HG02571 (cell line): ENCODE data around the gene GFOD1.

Experiments used
- ATAC-seq: cut with Tn5 transposase; IDR thresholded peaks from one replicate; pipeline ENCODE4 v1.9.1; 2021; ENCODE audit warnings: mild to moderate bottlenecking, moderate library complexity; ENCODE audit not compliant: unreplicated experiment

The GFOD1 gene, protein sequence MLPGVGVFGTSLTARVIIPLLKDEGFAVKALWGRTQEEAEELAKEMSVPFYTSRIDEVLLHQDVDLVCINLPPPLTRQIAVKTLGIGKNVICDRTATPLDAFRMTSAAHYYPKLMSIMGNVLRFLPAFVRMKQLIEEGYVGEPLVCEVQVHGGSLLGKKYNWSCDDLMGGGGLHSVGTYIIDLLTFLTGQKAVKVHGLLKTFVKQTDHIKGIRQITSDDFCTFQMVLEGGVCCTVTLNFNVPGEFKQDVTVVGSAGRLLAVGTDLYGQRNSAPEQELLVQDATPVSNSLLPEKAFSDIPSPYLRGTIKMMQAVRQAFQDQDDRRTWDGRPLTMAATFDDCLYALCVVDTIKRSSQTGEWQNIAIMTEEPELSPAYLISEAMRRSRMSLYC

DNA sequence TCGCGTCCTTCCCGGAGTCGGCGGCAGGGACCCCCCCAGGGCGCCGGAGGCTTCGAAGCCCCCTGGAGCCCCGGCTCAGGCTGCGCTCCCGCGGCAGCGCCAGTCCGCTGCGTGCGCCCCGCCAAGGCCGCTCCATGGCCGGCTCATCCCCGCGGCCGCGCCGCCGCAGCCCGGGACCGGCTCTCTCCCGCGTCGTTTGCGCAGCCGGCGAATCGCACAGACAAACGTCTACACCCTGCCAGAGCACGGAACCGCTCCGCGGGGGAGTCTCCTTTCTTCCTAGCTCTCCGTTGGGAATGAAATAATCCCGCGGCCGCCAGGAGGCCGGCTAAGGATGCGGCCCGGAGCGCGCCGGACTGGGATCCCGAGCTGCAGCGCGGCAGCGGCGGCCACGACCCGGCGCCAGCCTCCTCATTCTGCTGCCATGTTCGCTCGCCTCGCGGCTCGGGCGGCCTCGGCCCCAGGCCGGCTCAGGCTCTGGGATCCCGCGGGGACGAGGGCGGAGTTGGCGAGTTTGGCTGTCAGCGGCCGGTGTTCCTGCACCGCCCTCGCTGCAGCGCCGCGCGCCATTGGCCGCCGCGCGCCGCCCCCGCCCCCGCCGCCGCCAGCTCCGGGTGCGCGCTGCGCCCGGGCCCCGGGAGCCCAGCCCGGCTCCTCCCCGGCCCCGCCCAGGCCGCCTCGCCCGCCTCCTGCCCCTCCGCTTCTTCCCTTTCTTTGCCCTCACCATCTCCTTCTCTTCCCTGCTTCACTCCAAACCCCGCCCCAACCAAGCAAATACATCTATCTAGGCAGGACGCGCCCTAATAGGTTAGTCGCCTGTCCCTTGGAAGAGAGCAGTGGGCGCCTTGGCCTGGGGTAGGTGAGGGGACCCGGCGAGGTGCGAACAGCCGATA is at the start of gene GFOD1:
TSS of gene GFOD1 (minus strand) at position 479 of the 893 bp plus-strand sequence. CDS start 710 bp downstream, outside the sequence.
- peak; percentile 80 for ATAC-seq

DNA sequence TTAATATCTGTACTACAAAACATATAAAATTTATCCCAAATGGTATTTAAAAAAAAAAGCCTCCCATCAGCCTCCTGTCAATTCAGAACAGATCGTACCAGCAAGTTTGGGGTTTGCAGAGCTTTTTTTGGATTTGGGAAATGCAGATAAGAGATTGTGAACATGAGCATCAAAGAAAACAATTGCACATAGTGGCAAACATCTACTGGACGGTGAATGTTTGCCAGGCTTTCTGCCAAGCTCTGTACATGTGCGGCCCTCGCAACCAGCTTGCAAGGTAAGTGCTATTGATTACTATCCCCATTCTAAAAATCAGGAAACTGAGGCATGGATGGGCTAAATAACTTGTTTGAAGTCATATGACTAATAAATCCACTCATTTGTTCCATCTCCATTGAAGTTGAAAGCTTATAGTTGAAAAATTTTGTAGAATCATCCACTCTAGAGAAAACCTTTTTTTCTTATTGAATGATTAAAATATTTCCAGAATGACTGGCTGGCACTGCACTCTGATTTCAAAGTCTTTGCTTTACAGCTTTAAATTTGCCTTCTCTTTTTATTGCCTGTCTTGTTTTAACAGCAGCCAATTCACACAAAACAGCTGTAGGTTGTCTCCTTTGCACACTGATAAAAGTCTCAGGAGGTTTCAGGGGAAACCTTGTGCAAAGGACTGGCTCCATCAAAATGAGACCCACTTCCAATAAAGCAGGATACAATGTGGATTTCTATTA is 49.6 kb upstream of the GFOD1 start:
- no peak for ATAC-seq

DNA sequence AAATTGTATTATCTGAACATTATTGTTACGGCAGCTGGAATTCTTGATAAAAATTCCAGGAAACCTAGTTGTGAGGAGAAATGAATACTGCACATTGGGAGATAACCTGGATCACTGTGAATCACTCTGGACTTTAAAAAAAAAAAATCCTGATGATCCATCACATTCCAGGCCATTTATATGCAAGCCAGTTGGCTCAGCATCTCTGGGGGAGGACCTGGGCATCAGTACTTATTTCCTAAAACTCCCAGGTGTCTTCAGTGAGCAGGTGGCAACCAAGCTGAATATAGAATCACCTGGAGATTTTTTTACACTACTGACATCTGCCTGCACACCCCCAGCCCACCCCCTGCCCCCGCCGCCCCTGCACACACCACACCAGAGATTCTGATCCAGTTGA is 47.9 kb upstream of the GFOD1 start:
- ATAC-seq = no peak

DNA sequence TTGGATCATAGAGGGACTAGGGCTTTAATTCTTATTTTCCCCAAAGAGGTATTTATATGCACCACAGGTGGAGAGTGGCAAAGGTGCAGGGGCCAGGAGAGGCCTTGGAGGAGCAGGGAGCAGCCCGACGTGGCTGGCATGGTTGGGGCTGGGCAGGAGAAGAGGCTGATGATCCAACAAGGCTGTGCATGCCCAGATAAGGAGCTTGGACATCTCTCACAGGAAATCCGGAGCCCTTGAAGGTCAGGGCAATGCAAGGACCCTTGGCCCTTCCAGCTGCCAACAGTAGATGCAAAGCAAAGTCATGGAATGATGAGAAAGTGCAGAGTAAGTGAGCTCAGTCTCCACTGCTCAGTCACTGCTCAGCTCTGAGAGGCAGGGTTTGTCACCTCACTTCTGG is 47.1 kb upstream of the GFOD1 start:
- no peak for ATAC-seq

DNA sequence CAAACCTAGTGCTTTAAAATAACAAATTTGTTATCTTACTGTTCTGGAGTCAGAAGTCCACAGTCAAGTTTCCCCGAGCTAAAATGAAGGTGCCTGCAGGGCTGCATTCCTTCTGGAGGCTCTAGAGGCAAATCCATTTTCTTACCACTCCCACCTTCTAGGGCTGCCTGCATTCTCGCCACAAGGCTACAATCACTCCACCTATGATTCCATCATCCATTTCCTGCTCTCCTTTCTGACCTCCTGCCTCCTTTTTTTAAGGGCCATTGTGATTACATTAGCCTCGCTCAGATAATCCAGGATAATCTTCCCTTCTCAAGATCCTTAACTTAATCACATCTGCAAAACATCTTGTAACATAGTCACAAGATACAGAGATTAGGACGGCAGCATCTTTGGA is 44.6 kb upstream of the GFOD1 start:
- no peak for ATAC-seq

DNA sequence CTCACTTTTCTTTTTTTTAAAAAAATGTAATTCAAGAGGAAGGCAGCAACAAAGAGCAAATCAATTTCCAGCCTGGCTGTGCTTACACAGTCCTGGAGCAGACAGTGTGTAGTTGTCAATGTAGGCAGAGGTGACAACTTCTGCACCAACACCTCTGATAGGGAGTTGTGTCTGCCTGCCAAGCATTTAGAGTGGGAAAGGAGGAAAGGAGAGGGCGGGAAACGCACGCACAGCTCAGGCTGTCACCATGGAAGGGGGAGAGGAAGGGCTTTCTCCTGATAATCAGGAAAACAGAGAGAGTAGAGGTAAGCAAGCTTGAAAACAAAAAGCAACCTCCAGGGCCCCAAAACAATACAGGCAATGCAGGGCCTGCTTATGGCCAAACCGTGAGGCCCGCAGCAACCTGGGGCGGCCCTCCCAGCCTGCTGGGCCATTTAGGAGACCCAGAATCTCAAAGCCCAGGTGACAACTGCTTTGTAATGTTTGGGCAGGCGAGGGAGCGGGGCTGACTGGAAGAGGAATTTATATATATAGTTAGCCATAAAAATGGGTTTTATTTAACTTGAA is 41.5 kb upstream of the GFOD1 start:
- ATAC-seq = no peak

DNA sequence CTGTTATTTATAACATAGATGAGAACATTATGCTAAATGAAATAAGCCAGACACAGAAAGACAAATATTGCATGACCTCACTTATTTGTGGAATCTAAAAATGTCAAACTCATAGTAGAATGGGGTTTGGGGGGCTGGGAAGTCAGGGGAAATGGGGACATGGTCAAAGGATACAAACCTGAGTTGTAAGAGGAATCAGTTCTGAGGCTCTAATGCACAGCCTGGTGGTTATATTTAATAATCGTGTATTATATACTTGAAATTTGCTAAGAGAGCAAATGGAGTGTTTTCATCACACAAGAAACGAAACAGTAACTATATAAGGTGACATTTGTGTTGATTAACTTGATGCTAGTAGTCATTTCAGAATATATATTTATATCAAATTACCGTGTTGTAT is 40.8 kb upstream of the GFOD1 start:
- no peak for ATAC-seq

DNA sequence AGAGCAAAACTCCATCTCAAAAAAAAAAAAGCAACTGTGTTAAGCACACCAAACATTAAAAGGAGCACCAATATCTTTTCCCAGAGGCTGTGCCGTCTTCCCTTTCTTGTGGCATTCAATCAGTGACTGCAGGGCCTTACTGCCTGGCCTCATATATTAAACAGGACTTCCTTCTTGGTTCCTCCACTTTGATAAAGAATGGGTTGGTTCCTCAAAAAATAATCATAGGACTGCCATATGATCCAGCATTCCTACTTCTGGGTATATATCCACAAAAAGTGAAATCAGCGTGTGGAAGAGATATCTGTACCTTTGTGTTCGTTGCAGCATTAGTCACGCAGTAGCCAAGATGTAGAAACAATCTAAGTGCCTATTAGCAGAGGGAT is 40.3 kb upstream of the GFOD1 start:
- ATAC-seq = no peak

DNA sequence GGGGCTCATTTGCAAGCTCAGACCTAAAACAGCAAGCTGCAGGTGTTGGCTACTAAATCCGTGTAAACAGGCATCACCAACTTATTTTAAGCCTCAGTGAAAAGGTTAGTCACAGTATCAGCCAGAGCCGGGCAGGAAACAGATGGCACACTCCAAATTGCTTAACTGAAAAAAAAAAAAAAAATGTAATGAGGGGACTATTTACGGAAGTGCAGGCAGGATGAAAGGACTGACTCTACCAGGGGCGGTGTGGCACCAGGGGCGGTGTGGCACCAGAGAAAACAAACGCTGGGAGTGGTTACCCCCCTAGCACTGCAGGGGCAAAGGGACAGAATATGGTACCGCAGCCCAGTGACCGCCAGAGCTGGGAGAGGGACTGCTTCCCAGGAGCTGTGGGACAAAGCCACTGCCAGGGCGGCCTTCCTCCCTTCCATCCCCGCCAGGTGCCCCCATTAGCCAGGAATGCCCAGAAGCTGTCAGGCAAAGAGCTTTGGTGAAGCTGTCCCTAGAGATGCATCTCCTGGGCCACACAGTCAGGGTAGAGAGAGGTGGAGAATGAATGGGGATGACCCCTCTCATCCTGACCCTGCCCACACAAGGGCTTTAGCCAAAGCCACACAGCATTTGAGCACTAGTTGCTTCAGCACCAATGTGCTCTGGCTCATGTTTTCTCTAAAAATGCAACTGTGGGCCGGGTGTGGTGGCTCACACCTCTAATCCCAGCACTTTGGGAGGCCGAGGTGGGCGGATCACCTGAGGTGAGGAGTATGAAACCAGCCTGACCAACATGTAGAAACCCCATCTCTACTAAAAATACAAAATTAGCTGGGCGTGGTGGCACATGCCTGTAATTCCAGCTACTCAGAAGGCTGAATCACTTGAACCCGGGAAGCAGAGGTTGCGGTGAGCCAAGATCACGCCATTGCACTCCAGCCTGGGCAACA is 39.6 kb upstream of the GFOD1 start:
- ATAC-seq = peak; percentile 73

DNA sequence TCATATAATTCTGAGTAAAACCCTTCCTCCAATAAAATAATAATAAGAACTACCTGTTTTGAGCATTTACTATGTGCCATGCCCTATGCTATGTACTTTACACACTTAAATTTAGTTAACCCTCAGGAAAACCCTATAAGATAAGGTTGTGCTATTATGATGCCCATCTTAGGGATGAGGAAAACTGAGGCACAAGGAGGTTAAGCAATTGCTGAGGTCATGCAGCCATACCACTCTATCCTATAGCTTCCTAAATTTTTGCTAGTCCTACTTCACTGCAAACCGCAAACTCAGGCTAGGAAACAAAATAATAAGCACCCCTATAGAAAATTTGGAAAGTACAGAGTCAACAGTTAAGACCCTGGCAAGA is 38.9 kb upstream of the GFOD1 start:
- ATAC-seq = no peak

DNA sequence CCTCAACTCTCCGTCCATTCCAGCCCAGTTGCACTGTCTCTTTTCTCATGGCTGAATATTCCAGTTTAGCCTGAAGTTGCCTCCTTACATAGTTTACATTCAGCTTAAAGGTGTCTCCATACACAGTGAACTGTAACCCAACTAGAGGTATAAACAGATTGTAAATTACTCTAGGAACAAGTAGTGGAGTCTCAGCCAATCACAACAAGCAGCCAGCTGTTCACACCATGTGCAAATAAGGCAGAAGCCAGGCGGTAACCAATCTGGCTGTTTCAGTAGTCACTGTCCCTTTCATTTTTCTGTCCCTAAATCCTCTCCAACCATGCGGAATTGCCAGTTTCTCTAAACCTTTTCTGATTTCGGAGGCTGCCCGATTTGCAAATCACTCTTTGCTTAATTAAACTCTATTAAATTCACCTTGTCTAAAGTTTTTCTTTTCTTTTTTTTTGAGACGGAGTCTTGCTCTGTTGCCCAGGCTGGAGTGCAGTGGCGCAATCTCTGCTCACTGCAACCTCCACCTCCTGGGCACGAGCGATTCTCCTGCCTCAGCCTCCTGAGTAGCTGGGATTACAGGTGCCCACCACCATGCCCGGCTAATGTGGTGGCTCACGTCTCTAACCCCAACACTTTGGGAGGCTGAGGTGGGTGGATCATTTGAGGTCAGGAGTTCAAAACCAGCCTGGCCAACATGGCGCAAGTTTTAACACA is 37.6 kb upstream of the GFOD1 start:
- ATAC-seq = no peak

DNA sequence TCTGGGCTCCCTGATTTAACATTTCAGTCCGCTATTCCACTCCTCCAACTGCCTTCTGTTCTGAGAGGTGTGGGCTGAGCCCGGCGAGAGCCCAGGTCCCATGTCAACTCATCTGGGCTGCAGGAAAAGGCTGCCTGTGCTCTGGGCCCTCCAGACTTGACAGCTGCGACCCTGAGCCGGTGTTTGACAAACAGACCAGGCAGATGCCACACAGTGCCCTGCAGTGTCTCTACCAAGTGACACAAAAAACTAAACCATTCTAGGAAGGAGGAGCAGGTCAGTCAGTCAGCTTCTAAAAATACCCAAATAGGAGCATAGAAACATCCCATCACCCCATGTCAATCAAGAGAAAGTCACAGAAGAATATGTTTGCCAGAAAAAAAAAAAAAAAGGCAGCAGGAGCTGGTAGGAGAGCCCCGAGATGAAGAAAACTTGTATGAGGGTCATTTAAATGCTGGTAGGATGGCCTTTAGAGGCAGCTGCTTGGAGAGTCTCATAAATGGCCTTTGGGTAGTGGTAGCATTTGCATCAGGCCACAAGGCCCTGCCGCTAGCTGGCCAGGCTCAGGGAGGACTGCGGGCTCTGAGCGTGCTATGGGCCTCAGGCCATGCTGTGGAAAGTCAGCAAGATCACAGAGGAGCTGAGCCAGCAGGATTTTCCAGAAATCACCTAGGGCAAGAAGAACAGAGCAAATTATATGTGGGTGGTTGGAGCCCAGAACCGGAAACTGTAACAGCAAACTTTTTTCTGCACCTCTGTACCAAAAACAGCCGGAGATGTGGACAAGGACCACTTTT is 36.6 kb upstream of the GFOD1 start:
- ATAC-seq = no peak

DNA sequence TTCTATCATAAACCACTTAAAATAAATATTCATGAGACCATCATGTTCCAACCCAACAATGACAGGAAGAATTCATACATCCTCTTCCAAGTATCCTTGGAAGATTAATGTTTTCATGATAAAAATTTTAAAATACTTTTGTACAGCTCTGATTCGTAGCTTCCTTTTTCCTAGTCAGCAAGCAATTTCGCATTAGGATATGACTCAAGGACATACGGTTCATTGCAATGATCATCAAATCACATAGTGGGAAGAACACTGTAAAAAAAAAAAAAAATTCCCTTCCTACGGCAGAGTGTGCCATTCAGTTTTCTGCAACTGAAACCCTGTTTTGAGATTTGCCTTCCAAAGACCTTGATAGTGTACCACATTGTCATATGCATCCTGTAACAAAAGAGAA is 35.3 kb upstream of the GFOD1 start:
- no peak for ATAC-seq

DNA sequence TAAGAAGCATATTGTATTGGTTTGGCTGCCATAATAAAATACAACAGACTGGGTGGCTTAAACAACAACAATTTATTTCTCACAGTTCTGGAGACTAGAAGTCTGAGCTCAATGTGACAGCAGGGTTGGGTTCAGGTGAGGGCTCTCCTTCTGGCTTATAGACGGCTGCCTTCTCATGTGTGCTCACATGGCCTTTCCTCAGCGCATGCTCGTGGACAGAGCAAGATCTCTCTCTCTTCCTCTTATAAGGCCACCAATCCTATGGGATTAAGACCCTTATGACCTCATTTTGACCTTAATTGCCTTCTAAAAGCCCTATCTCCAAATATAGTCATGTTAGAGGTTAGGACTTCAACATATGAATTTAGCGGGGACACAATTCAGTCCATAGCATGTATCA is 32.4 kb upstream of the GFOD1 start:
- no peak for ATAC-seq

DNA sequence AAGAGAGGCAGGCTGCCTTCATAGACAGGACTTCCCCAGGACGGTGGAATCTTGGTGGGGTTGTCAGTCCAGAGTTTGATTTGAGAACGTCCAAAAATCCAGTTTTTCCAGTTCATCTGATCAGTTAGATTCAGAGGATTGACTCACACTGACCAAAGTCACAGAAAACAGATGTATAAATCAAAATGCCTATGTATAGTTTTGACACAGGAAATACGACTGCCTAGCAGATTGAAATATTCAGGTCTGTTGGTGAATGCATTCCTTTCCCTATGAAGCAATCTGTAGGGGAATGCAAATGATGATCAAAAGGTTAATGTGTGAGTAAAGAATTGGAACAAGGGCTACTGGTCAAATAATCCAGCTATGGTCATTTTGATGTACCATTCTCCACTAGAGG is 29.7 kb upstream of the GFOD1 start:
- no peak for ATAC-seq

DNA sequence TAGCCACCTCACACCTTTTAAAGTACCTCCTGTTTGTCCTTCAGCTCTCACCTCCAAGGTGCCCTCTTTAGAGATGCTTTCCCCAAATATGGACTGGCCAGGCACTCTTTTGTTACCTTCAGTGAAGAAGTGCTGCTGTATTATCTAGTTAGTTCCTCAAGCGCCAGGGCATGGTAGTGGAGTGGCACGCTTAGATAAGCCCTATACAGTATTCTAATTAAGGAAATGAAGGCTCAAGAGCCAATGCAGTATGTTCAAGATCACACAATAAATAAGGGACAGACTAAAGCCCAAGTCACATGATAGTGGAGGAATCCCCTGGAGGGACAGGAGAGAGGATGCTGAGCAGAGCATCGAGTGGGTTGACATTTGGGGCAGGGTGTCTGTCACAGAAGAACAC is 28.5 kb upstream of the GFOD1 start:
- no peak for ATAC-seq

DNA sequence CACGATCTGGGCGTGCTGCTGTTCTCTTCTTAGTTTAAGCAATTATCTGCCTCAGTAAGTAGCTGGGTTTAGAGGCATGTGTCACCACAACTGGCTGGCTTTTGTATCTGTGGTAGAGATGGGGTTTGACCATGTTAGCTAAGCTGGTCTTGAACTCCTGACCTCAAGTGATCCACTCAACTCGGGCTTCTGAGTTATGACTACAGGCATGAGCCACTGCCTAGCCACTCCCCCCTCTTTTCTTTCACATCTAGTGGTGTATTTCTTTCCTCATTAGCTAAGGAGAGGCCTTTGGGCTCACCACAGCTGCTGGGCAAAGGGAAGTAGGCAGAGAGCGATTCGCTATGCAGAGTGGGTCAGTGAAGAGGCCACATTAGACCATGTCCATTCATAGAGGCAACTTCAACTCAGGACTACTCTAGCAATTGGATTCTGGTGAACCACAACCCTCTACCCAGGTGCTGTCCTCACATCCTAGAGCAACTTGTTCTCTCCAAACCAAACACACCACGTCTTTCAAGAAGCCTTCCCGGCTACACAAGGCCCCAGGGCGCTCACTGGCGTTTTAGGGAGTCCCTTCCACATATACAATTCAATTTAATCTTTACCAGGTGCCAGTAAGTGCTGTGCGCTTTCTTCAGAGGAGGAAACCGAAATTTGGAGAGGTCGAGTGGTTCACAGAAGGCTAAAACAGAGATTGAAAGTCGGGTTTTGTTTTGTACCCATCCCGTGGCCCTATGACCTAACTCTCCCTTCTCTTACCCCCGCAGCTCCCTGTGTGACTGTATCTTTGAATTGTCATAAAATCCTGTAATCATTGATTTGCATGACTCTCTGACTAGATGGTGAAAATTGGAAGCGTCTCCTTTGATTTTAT is 26.5 kb upstream of the GFOD1 start:
- no peak for ATAC-seq

DNA sequence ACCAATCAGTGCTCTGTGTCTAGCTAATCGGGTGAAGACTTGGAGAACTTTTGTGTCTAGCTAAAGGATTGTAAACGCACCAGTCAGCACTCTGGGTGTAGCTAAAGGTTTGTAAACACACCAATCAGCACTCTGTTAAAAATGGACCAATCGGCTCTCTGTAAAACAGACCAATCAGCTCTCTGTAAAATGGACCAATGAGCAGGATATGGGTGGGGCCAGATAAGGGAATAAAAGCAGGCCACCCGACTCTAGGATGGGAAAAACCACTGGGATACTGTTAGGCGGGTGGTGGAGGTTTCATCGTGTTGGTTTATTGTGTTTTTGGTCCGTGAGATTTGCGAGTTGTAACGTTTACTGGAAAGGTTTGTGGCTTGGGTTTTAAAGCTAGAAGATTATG is 25.5 kb upstream of the GFOD1 start:
- no peak for ATAC-seq
